Measurements from ENCODE around the gene ZYX.

GRCh38 chr7:143396625-143397556 is 15.7 kb downstream of the ZYX start:
- no peak for TF ChIP-seq CTCF (IDR thresholded peaks at IDR 0.05)
- TF ChIP-seq, protein P1, sequence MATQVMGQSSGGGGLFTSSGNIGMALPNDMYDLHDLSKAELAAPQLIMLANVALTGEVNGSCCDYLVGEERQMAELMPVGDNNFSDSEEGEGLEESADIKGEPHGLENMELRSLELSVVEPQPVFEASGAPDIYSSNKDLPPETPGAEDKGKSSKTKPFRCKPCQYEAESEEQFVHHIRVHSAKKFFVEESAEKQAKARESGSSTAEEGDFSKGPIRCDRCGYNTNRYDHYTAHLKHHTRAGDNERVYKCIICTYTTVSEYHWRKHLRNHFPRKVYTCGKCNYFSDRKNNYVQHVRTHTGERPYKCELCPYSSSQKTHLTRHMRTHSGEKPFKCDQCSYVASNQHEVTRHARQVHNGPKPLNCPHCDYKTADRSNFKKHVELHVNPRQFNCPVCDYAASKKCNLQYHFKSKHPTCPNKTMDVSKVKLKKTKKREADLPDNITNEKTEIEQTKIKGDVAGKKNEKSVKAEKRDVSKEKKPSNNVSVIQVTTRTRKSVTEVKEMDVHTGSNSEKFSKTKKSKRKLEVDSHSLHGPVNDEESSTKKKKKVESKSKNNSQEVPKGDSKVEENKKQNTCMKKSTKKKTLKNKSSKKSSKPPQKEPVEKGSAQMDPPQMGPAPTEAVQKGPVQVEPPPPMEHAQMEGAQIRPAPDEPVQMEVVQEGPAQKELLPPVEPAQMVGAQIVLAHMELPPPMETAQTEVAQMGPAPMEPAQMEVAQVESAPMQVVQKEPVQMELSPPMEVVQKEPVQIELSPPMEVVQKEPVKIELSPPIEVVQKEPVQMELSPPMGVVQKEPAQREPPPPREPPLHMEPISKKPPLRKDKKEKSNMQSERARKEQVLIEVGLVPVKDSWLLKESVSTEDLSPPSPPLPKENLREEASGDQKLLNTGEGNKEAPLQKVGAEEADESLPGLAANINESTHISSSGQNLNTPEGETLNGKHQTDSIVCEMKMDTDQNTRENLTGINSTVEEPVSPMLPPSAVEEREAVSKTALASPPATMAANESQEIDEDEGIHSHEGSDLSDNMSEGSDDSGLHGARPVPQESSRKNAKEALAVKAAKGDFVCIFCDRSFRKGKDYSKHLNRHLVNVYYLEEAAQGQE (IDR thresholded peaks at IDR 0.05; ENCODE audit: low read depth, low read length), result no peak
